Measurements from ENCODE around the gene SLC35E4.

The SLC35E4 gene

DNA sequence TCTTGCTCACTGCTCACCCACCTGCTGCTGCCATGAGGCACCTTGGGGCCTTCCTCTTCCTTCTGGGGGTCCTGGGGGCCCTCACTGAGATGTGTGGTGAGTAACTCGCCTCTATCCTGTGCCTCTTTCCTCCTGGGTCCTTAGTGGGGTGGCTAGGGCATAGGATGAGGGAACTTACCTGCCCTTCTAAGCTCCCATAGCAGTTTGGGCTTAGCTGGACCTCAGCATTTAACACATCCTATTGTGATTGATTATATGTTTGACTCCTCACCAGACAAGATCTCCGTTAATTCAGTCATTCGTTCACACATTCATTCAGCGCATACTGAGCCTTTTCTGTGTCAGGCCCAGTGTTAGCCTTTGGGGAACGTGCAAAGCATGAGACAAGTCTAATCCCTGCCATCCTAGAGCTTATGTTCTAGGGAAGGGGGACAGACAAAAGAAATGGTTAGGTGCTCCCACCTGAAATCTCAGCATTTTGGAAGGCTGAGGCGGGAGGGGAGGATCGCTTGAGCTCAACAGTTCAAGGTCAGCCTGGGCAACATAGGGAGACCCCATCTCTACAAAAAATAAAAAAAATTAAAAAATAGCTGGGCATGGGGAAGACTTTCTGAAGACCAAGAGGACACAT is 28.2 kb upstream of the SLC35E4 start:
- TF ChIP-seq EGR1 (IDR thresholded peaks at IDR 0.05) (no peak), ZBTB7A (IDR thresholded peaks at IDR 0.05; ENCODE audit: low read depth) (no peak), TEAD4 (IDR thresholded peaks at IDR 0.05) (no peak), FOXM1 (IDR thresholded peaks at IDR 0.05; ENCODE audit: borderline replicate concordance, low read depth) (no peak), CEBPB (IDR thresholded peaks at IDR 0.05) (no peak), TAF1 (IDR thresholded peaks at IDR 0.05; ENCODE audit: low read depth) (no peak), EP300 (IDR thresholded peaks at IDR 0.05; ENCODE audit: borderline replicate concordance) (no peak), NFIC (IDR thresholded peaks at IDR 0.05) (no peak), RAD21 (IDR thresholded peaks at IDR 0.05; ENCODE audit: low read depth) (no peak), CREB1 (IDR thresholded peaks at IDR 0.05; ENCODE audit: low read depth) (no peak), YY1 (IDR thresholded peaks at IDR 0.05; ENCODE audit: low read depth) (no peak)
- TF ChIP-seq, protein P1, sequence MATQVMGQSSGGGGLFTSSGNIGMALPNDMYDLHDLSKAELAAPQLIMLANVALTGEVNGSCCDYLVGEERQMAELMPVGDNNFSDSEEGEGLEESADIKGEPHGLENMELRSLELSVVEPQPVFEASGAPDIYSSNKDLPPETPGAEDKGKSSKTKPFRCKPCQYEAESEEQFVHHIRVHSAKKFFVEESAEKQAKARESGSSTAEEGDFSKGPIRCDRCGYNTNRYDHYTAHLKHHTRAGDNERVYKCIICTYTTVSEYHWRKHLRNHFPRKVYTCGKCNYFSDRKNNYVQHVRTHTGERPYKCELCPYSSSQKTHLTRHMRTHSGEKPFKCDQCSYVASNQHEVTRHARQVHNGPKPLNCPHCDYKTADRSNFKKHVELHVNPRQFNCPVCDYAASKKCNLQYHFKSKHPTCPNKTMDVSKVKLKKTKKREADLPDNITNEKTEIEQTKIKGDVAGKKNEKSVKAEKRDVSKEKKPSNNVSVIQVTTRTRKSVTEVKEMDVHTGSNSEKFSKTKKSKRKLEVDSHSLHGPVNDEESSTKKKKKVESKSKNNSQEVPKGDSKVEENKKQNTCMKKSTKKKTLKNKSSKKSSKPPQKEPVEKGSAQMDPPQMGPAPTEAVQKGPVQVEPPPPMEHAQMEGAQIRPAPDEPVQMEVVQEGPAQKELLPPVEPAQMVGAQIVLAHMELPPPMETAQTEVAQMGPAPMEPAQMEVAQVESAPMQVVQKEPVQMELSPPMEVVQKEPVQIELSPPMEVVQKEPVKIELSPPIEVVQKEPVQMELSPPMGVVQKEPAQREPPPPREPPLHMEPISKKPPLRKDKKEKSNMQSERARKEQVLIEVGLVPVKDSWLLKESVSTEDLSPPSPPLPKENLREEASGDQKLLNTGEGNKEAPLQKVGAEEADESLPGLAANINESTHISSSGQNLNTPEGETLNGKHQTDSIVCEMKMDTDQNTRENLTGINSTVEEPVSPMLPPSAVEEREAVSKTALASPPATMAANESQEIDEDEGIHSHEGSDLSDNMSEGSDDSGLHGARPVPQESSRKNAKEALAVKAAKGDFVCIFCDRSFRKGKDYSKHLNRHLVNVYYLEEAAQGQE (IDR thresholded peaks at IDR 0.05; ENCODE audit: low read depth), result no peak
- TF ChIP-seq, protein P2, sequence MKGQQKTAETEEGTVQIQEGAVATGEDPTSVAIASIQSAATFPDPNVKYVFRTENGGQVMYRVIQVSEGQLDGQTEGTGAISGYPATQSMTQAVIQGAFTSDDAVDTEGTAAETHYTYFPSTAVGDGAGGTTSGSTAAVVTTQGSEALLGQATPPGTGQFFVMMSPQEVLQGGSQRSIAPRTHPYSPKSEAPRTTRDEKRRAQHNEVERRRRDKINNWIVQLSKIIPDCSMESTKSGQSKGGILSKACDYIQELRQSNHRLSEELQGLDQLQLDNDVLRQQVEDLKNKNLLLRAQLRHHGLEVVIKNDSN (IDR thresholded peaks at IDR 0.05), result no peak
- TF ChIP-seq, protein P3, sequence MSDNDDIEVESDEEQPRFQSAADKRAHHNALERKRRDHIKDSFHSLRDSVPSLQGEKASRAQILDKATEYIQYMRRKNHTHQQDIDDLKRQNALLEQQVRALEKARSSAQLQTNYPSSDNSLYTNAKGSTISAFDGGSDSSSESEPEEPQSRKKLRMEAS (IDR thresholded peaks at IDR 0.05), result no peak

DNA sequence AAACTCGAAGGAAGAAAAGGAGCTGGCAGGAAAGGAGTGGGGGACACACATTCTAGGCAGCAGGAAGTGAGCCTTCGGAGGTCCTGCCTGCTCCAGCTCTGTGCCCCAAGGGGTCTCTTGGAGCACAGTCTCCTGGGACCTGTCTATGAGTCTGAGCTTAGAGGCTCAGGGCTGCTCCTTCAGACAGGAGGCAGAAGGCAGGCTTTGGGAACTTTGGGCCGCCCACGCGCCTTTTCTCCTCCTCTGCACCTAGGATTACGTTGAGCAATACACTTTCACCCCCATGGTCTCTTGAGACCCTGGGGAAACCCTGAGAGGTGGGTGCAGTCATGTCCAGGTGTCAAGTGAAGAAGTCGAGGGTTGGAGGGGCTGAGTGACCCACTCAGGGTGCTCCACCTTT is 27.6 kb upstream of the SLC35E4 start:
- no peak for TF ChIP-seq CEBPB (IDR thresholded peaks at IDR 0.05)
- TF ChIP-seq, protein P2 (IDR thresholded peaks at IDR 0.05), result no peak
- TF ChIP-seq EP300 (IDR thresholded peaks at IDR 0.05; ENCODE audit: borderline replicate concordance), result no peak
- no peak for TF ChIP-seq FOXM1 (IDR thresholded peaks at IDR 0.05; ENCODE audit: borderline replicate concordance, low read depth)
- TF ChIP-seq ZBTB7A (IDR thresholded peaks at IDR 0.05; ENCODE audit: low read depth), result no peak
- no peak for TF ChIP-seq YY1 (IDR thresholded peaks at IDR 0.05; ENCODE audit: low read depth)
- TF ChIP-seq CREB1 (IDR thresholded peaks at IDR 0.05; ENCODE audit: low read depth), result no peak

DNA sequence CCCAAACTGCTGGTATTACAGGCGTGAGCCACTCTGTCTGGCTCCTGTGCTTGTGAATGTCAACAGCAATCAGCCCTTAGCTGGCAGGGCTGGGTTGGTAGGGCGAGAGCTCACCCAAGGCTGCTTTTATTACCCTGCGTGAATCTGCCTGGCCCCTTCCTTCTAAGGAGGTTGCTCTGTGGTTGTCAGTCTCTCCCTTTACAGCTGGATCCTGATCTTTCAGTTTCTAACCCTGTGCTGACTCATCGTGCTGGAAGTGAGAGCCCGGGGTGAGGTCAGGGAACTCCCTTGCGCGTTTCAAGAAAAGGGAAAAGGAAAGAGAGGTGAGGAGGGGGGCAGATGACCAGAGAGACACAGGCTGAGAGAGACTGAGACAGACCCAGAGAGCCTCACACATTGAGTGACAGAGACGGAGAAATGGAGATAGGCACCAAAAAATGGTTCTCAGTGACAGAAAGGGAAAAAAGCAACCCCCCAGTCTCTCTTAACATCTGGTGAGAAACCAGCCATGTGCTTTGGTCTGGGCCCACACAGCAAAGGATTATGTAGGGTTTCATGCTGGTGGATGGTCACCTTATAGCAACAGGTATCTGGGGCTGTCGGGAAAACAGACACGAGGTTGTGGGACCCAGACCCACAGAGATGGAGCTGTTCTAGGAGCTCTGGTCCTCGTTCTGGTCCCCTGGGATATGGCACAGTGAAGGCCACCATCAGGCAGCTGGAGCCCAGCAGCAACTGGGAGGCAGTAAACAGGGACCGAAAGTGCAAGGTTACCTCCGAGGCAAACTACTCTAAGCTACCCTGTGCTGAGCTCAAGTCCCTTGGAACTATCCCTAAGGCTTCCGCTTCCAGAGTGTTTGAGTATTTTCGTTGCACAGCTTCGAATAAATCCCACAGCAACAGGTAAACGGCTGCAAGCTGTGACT is 26.1 kb upstream of the SLC35E4 start:
- TF ChIP-seq TEAD4 (IDR thresholded peaks at IDR 0.05), result no peak
- no peak for TF ChIP-seq CREB1 (IDR thresholded peaks at IDR 0.05; ENCODE audit: low read depth)
- TF ChIP-seq, protein P3 (IDR thresholded peaks at IDR 0.05), result no peak
- TF ChIP-seq TCF12 (IDR thresholded peaks at IDR 0.05; ENCODE audit: low read depth), result no peak
- TF ChIP-seq EP300 (IDR thresholded peaks at IDR 0.05; ENCODE audit: borderline replicate concordance), result no peak
- TF ChIP-seq, protein P1 (IDR thresholded peaks at IDR 0.05; ENCODE audit: low read depth), result no peak
- TF ChIP-seq, protein P2 (IDR thresholded peaks at IDR 0.05), result no peak
- TF ChIP-seq NFIC (IDR thresholded peaks at IDR 0.05), result no peak
- no peak for TF ChIP-seq CEBPB (IDR thresholded peaks at IDR 0.05)
- TF ChIP-seq FOXM1 (IDR thresholded peaks at IDR 0.05; ENCODE audit: borderline replicate concordance, low read depth), result no peak
- no peak for TF ChIP-seq EGR1 (IDR thresholded peaks at IDR 0.05)

DNA sequence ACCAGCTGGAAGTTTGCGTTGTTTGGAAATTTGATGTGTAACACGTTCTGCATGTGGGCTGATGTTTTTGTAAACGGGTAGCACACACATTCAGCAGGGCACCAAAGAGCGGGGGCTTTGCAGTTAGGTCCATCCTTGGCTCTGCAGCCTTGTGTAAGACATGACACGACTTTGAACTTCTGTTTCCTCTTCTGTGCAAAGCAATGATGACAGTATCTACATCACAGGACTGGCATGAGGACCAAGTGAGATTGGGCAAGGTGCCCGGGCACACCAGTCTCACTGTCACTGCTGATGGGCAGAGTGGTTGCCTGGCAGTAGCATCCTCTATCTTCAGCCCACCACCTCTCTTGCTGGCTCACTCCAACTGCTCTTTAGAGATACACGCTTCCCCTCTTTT is 25.3 kb upstream of the SLC35E4 start:
- TF ChIP-seq ZBTB7A (IDR thresholded peaks at IDR 0.05; ENCODE audit: low read depth) (no peak), EGR1 (IDR thresholded peaks at IDR 0.05) (no peak)

DNA sequence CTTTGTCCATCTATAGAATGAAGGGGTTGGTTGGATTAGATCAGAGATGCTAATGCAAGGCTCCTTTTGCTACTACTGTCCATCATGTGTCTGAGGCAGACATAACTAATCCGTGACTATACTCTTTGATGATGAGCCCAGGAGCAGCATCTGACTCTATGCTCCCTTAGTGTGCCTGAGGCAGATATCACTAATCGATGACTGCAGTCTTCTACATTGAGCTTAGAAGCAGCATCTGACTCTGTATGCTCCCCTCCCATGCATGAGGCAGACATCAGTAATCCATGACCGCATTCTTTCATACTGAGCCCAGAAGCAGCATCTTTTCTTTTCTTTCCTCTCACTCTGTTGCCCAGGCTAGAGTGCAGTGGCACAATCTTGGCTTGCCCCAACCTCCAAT is 24.4 kb upstream of the SLC35E4 start:
- TF ChIP-seq TCF12 (IDR thresholded peaks at IDR 0.05; ENCODE audit: low read depth) (no peak), CREB1 (IDR thresholded peaks at IDR 0.05; ENCODE audit: low read depth) (no peak), TAF1 (IDR thresholded peaks at IDR 0.05; ENCODE audit: low read depth) (no peak)
